Endothelial cell of umbilical vein (primary cell): ENCODE measurements around the gene CACNA2D2. TPM values are rescaled to one million over a fixed set of nuclear protein-coding genes. Genes with fewer than 3 reads are reported as not detected.

Source experiments
- BruUV-seq: library from RNA; stranded (reverse); fragments of 400-500 nt; replicated peaks from 2 replicates; lab custom pipeline; 2021; lab: Mats Ljungman, UMichigan
- CTCF ChIA-PET: fragments of 300-600, 350-600 bp; sonication (Branson Sonifier 250); formaldehyde crosslinking; loops from one replicate; lab custom pipeline; 2021; ENCODE audit warnings: antibody characterized with exemption, inconsistent platforms; lab: Charles Lee
- POLR2A ChIA-PET: fragments of 300-600, 350-600 bp; sonication (Branson Sonifier 250); formaldehyde crosslinking; loops from one replicate; lab custom pipeline; 2021; ENCODE audit warnings: antibody characterized with exemption, inconsistent platforms; lab: Charles Lee
- DNase-seq: peaks from one replicate; pipeline ENCODE4 v3.0.0-alpha.2; 2011; ENCODE audit warnings: low read depth, low spot score
- FAIRE-seq: peaks from 2 replicates; lab custom pipeline; 2011; peaks lifted over from hg19 to GRCh38; lab: Jason Lieb, UNC
- H2AFZ ChIP-seq: 2 replicates; pipeline ENCODE4 v1.6.0; 2012; ENCODE audit warnings: low read depth, low read length, control low read depth, inconsistent platforms
- H3K27ac ChIP-seq: 2 replicates; pipeline ENCODE4 v1.5.1; 2011; ENCODE audit warnings: low read depth, mild to moderate bottlenecking, control low read depth, low read length, moderate library complexity; ENCODE audit not compliant: insufficient read depth
- H3K27me3 ChIP-seq, 2 experiments: 2 replicates each; pipeline versions ENCODE4 v1.6.0 to v1.6.1; 2011; ENCODE audit warnings: low read length in 2 of 2, mixed read lengths in 1 of 2; ENCODE audit not compliant: control insufficient read depth in 2 of 2, insufficient read depth in 2 of 2
- H3K36me3 ChIP-seq, 2 experiments: 2 replicates in 1 of 2; 3 replicates in 1 of 2; pipeline ENCODE4 v1.5.1; 2011; ENCODE audit warnings: low read length in 2 of 2, mild to moderate bottlenecking in 1 of 2, moderate library complexity in 1 of 2; ENCODE audit not compliant: control insufficient read depth in 2 of 2, insufficient read depth in 2 of 2; ENCODE audit errors: extremely low read depth in 1 of 2
- H3K4me1 ChIP-seq: 3 replicates; pipeline ENCODE4 v1.5.1; 2011; ENCODE audit warnings: mild to moderate bottlenecking, low read length; ENCODE audit not compliant: control insufficient read depth, insufficient read depth; ENCODE audit errors: extremely low read depth
- H3K4me2 ChIP-seq: 2 replicates; pipeline ENCODE4 v1.6.1; 2011; ENCODE audit warnings: low read length, control low read depth, mixed read lengths; ENCODE audit not compliant: insufficient read depth
- H3K4me3 ChIP-seq, 3 experiments: fragments of 200-600 bp in 1 of 3; sonication (generic), shearing (Covaris generic) in 1 of 3; replicated peaks in 1 of 3; 2 replicates each; pipeline ENCODE4 v1.5.1; 2011 to 2016; ENCODE audit warnings: control low read depth in 3 of 3, low read length in 3 of 3, mild to moderate bottlenecking in 2 of 3, inconsistent platforms in 1 of 3, low read depth in 1 of 3, moderate library complexity in 1 of 3; ENCODE audit not compliant: insufficient read depth in 1 of 3
- H3K79me2 ChIP-seq: 2 replicates; pipeline ENCODE4 v1.6.0; 2012; ENCODE audit warnings: low read length, inconsistent platforms; ENCODE audit not compliant: control insufficient read depth, insufficient read depth
- H3K9ac ChIP-seq: replicated peaks from 2 replicates; pipeline ENCODE3; 2011; ENCODE audit warnings: low read length, control low read depth; ENCODE audit not compliant: insufficient read depth; ENCODE audit errors: extremely low read depth
- H3K9me1 ChIP-seq: replicated peaks from 3 replicates; pipeline ENCODE4 v1.6.0; 2011; ENCODE audit warnings: mild to moderate bottlenecking, low read length; ENCODE audit not compliant: control insufficient read depth, insufficient read depth; ENCODE audit errors: extremely low read depth
- H3K9me3 ChIP-seq: replicated peaks from 2 replicates; pipeline ENCODE4 v1.5.1; 2012; ENCODE audit warnings: low read length, inconsistent platforms; ENCODE audit not compliant: control insufficient read depth, insufficient read depth
- H4K20me1 ChIP-seq: replicated peaks from 2 replicates; pipeline ENCODE3; 2011; ENCODE audit warnings: mild to moderate bottlenecking, low read length; ENCODE audit not compliant: control insufficient read depth, insufficient read depth; ENCODE audit errors: extremely low read depth
- EZH2 ChIP-seq: IDR thresholded peaks from 2 replicates; pipeline ENCODE4 v1.6.1; 2012; ENCODE audit warnings: borderline replicate concordance, low read depth, mild to moderate bottlenecking, moderate library complexity, low read length, inconsistent platforms; ENCODE audit not compliant: severe bottlenecking
- FOS ChIP-seq: IDR thresholded peaks from 2 replicates; pipeline ENCODE4 v1.6.1; 2011; ENCODE audit warnings: mild to moderate bottlenecking, low read length, moderate library complexity, borderline replicate concordance; ENCODE audit not compliant: insufficient read depth
- GATA2 ChIP-seq: IDR thresholded peaks from 2 replicates; pipeline ENCODE4 v1.7.0; 2011; ENCODE audit warnings: low read depth, mild to moderate bottlenecking, moderate library complexity, mixed read lengths, low read length; ENCODE audit not compliant: insufficient read length, insufficient read depth
- JUN ChIP-seq: IDR thresholded peaks from 2 replicates; pipeline ENCODE4 v1.6.1; 2011; ENCODE audit warnings: borderline replicate concordance, low read depth; ENCODE audit not compliant: insufficient read length, insufficient read depth
- MYC ChIP-seq: IDR thresholded peaks from one replicate; pipeline ENCODE4 v1.6.1; 2011; ENCODE audit warnings: mild to moderate bottlenecking, low read depth, low read length
- POLR2A ChIP-seq: IDR thresholded peaks from 2 replicates; pipeline ENCODE4 v1.6.1; 2012; ENCODE audit warnings: low read depth, mild to moderate bottlenecking, control low read depth, low read length
- POLR2AphosphoS5 ChIP-seq: IDR thresholded peaks from 2 replicates; pipeline ENCODE4 v1.6.1; 2012; ENCODE audit warnings: low read depth, mild to moderate bottlenecking, control low read depth, low read length, moderate library complexity; ENCODE audit not compliant: insufficient read depth
- dilution Hi-C: fragments of 300-500 bp; cut with MboI; formaldehyde crosslinking; loops from one replicate; pipeline ENCODE4 v1.15.0; 2019; ENCODE audit warnings: low sequenced_read_pairs; ENCODE audit not compliant: extremely low pct_ligation_motif_present
- intact Hi-C: fragments of 100-400 bp; cut with micrococcal nuclease; formaldehyde crosslinking; loops from one replicate; pipeline ENCODE4 v1.10.0; 2022
- polyA plus RNA-seq, 4 experiments: library from polyadenylated mRNA; depleted of rRNA in 3 of 4; stranded (reverse) in 3 of 4; unstranded in 1 of 4; fragments of >200 nt; gene quantifications; 2 replicates each; pipeline versions ENCODE4 v1.2.1 to v1.2.3, GENCODE V29; 2011 to 2012; ENCODE audit warnings: missing spikeins in 1 of 4
- total RNA-seq: library from RNA; stranded (reverse); gene quantifications from 2 replicates; pipeline ENCODE4 v1.2.3, GENCODE V29; 2021
- TF ChIP-seq, protein P1 (sequence below): IDR thresholded peaks from 2 replicates; pipeline ENCODE4 v1.6.1; 2011; ENCODE audit not compliant: insufficient read depth, insufficient read length
- TF ChIP-seq, protein P2 (sequence below), 2 donors: IDR thresholded peaks; 1 replicate in 1 of 2; 2 replicates in 1 of 2; pipeline ENCODE4 v1.5.1; 2011; ENCODE audit warnings: low read length in 2 of 2, mild to moderate bottlenecking in 2 of 2, moderate library complexity in 2 of 2, control low read depth in 1 of 2, inconsistent platforms in 1 of 2, low read depth in 1 of 2; ENCODE audit not compliant: insufficient read depth in 1 of 2; ENCODE audit errors: extremely low read depth in 1 of 2

Gene CACNA2D2
- total and polyA plus RNA-seq, 2 donors (not counting 3 experiments of a cell fraction or from before 2014, with no cell fraction given), result 0.15 TPM; not detected in 1

DNA sequence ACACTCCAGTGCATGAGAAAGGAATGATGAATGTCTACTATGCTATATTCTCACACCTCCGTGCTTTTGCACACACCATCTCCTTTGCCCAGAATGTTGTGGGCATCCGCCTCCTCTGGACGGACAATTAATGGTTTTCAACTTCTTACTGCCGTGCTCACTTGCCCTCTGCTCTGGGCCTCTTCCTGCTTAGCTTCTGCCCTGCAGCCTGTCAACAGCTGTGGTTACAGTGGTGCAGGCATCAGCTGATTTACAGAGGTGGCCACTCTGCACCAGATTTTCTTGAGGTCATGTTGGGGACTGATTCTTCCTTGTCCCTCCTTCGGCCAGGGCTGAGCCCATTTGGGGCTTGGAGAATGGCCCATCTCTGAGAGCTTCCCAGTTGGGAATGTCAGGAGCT lies 87.6 kb downstream of the CACNA2D2 start:
- Histone ChIP-seq H2AFZ (no peak overlapping the region), H3K9me3 (no peaks in the 10 kb centered on the region), H3K79me2 (no peaks in the 10 kb centered on the region), H3K4me1 (no peaks in the 10 kb centered on the region), H3K27me3 (peaks cover 0 to 2% of the 10 kb centered on the region in 2 experiments), H3K9ac (no peak overlapping the region), H4K20me1 (no peaks in the 10 kb centered on the region), H3K36me3 (no peaks in the 10 kb centered on the region), H3K27ac (no peak overlapping the region), H3K9me1 (no peaks in the 10 kb centered on the region), H3K4me3 (no peak overlapping the region), H3K4me2 (no peak overlapping the region)
- ChIA-PET POLR2A (no interaction called here), CTCF (interaction anchor here (0.7 to 1.3 kb wide), 2 partner anchors 20 to 45 kb away, joined by 3 to 4 read pairs; no protein-coding TSS in a partner anchor)
- FAIRE-seq (no peak), DNase-seq (no peak)
- dilution Hi-C loops (no loop called here), intact Hi-C loops (no loop called here)
- no peak for TF ChIP-seq POLR2AphosphoS5
- no peak for TF ChIP-seq GATA2
- no peak for TF ChIP-seq JUN
- TF ChIP-seq, protein P1, sequence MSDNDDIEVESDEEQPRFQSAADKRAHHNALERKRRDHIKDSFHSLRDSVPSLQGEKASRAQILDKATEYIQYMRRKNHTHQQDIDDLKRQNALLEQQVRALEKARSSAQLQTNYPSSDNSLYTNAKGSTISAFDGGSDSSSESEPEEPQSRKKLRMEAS, result no peak
- TF ChIP-seq, protein P2, sequence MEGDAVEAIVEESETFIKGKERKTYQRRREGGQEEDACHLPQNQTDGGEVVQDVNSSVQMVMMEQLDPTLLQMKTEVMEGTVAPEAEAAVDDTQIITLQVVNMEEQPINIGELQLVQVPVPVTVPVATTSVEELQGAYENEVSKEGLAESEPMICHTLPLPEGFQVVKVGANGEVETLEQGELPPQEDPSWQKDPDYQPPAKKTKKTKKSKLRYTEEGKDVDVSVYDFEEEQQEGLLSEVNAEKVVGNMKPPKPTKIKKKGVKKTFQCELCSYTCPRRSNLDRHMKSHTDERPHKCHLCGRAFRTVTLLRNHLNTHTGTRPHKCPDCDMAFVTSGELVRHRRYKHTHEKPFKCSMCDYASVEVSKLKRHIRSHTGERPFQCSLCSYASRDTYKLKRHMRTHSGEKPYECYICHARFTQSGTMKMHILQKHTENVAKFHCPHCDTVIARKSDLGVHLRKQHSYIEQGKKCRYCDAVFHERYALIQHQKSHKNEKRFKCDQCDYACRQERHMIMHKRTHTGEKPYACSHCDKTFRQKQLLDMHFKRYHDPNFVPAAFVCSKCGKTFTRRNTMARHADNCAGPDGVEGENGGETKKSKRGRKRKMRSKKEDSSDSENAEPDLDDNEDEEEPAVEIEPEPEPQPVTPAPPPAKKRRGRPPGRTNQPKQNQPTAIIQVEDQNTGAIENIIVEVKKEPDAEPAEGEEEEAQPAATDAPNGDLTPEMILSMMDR (IDR thresholded peaks at IDR 0.05; ENCODE audit: extremely low read depth in 1 of 2, insufficient read depth in 1 of 2, low read depth in 1 of 2, low read length in 2 of 2), result no peak
- TF ChIP-seq MYC, result no peak
- no peak for TF ChIP-seq FOS
- TF ChIP-seq EZH2, result no peak
- no peak for TF ChIP-seq POLR2A
- BruUV-seq, result no TSS peak
